Astrocyte (in vitro differentiated cells and primary cell): ENCODE results near the gene APMAP.

Source experiments
- EZH2 ChIP-seq: IDR thresholded peaks from 2 replicates; pipeline ENCODE4 v1.6.1; 2012; ENCODE audit warnings: mild to moderate bottlenecking, low read length, inconsistent platforms; ENCODE audit not compliant: insufficient read depth
- TF ChIP-seq, protein P1 (sequence below): IDR thresholded peaks from 2 replicates; pipeline ENCODE4 v1.5.1; 2011; ENCODE audit warnings: low read depth, mild to moderate bottlenecking, inconsistent platforms, low read length, moderate library complexity; ENCODE audit not compliant: insufficient read depth

DNA sequence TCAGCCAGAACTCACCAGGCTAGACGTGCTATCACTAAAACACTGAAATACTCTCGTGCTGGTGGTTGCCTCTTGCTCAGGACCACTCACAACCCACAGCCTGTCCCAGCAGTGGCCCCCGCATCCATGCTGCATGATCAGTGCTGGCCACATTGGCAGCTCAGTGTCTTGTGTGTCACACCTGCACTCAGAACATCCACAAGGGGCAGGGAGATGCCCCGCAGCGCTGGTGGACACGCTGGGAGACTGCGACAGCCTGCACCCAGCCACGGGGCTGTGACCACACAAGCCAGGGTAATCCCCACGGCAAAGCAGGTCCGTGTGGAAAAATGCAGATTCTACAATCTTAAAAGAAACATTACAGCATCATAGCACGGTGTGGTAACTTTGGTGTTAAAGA, 23.9 kb upstream of the APMAP start:
- TF ChIP-seq, protein P1, sequence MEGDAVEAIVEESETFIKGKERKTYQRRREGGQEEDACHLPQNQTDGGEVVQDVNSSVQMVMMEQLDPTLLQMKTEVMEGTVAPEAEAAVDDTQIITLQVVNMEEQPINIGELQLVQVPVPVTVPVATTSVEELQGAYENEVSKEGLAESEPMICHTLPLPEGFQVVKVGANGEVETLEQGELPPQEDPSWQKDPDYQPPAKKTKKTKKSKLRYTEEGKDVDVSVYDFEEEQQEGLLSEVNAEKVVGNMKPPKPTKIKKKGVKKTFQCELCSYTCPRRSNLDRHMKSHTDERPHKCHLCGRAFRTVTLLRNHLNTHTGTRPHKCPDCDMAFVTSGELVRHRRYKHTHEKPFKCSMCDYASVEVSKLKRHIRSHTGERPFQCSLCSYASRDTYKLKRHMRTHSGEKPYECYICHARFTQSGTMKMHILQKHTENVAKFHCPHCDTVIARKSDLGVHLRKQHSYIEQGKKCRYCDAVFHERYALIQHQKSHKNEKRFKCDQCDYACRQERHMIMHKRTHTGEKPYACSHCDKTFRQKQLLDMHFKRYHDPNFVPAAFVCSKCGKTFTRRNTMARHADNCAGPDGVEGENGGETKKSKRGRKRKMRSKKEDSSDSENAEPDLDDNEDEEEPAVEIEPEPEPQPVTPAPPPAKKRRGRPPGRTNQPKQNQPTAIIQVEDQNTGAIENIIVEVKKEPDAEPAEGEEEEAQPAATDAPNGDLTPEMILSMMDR = no peak
- no peak for TF ChIP-seq EZH2
